Chondrocyte (in vitro differentiated cells): ENCODE data around the gene SGF29. TPM values are rescaled to one million over a fixed set of nuclear protein-coding genes. Genes with fewer than 3 reads are reported as not detected.

Source experiments
- DNase-seq: peaks from one replicate; pipeline ENCODE4 v3.0.0; 2021; ENCODE audit warnings: mixed read lengths, low spot score
- H3K27ac Mint-ChIP-seq: one replicate; pipeline ENCODE4 v1.8.0; 2021; ENCODE audit warnings: mild to moderate bottlenecking, moderate library complexity, mixed read lengths; ENCODE audit not compliant: unreplicated experiment
- H3K27me3 Mint-ChIP-seq: 2 replicates; pipeline ENCODE4 v1.8.0; 2021; ENCODE audit warnings: low read depth, mixed read lengths
- H3K36me3 Mint-ChIP-seq: 2 replicates; pipeline ENCODE4 v1.8.0; 2021; ENCODE audit warnings: low read depth, mixed read lengths
- H3K4me1 Mint-ChIP-seq: 2 replicates; pipeline ENCODE4 v1.8.0; 2021; ENCODE audit warnings: low read depth, mild to moderate bottlenecking, mixed read lengths
- H3K4me3 Mint-ChIP-seq: one replicate; pipeline ENCODE4 v1.8.0; 2021; ENCODE audit warnings: mild to moderate bottlenecking, moderate library complexity, mixed read lengths; ENCODE audit not compliant: unreplicated experiment
- H3K9me3 Mint-ChIP-seq: 2 replicates; pipeline ENCODE4 v1.8.0; 2021; ENCODE audit warnings: low read depth, mixed read lengths
- long read RNA-seq: library from polyadenylated mRNA; stranded (forward); transcript quantifications from one replicate; pipeline ENCODE4 v2.0.0, GENCODE V29; 2021
- total RNA-seq: library from RNA; stranded (reverse); gene quantifications from 3 replicates; pipeline ENCODE4 v1.2.1, GENCODE V29; 2021
- TF ChIP-seq, protein P1 (sequence below): fragments of 200-600 bp; sonication (generic); IDR thresholded peaks from 2 replicates; pipeline ENCODE4 v1.5.0; 2021; ENCODE audit warnings: antibody characterized with exemption, mild to moderate bottlenecking, moderate library complexity

SGF29 gene
- total RNA-seq, result 14.6 to 18.4 TPM (median 17.1 TPM) in 3 replicates
- long read RNA-seq, transcript SGF29-201 (10 exons, 1,153 nt), result major isoform, 6 of 10 reads
- long read RNA-seq, partial matches to known transcripts, result 0 of 10 reads
- long read RNA-seq, other reads (novel, unspliced or antisense), result 4 of 10 reads

DNA sequence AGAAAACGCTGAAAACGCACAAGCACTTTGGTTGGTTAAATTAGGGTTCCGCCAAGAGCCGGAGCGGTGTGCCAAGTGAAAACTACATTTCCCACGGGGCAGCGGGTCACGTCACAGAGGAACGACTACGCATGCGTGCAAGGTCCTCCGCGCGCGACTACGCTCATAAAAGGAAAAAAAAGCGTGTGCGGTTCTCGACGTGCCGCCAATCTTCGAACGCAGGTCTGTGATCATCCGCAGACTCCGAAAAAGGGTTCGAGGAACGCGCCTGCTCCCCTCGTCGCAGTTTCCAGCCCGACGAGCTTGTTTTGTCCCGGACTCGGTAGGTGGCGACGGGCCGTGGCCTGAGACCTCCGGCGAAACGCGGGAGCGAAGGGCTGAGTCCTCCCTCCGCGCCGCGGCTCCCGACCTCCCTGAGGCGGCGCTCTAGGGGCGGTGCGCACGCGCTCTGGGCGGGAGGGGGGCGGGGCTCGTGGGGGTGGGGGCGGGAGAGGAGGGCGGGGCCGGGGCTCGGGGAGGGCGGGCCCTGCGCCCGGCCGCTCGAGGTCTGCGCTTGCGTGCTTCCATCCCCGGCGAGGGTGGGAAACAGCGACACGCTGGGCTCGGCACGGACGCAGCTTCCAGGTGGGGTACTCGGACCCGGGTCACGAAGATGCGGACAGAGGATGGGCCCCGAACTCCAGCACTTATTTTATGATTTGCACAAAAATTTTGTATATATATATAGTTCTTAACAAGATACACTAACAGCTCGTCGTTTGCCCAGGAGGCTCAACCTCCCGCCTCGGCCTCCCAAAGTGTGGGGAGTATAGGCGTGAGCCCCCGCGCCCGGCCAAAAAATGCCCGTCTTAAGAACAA is at the start of gene SGF29:
TSS of gene SGF29 (plus strand) at position 145 of the 858 bp plus-strand sequence. CDS start 27,150 bp downstream, outside the sequence.
- DNase-seq, result peak; percentile 96
- Mint-ChIP-seq H3K27ac (peak within 1 kb of the TSS; percentile 96), H3K9me3 (no peaks in the 10 kb centered on the region), H3K27me3 (no peaks in the 10 kb centered on the region), H3K4me1 (peaks cover 15% of the 10 kb centered on the region), H3K4me3 (peak within 1 kb of the TSS; percentile 89), H3K36me3 (peaks cover 8% of the 10 kb centered on the region)
- TF ChIP-seq, protein P1, sequence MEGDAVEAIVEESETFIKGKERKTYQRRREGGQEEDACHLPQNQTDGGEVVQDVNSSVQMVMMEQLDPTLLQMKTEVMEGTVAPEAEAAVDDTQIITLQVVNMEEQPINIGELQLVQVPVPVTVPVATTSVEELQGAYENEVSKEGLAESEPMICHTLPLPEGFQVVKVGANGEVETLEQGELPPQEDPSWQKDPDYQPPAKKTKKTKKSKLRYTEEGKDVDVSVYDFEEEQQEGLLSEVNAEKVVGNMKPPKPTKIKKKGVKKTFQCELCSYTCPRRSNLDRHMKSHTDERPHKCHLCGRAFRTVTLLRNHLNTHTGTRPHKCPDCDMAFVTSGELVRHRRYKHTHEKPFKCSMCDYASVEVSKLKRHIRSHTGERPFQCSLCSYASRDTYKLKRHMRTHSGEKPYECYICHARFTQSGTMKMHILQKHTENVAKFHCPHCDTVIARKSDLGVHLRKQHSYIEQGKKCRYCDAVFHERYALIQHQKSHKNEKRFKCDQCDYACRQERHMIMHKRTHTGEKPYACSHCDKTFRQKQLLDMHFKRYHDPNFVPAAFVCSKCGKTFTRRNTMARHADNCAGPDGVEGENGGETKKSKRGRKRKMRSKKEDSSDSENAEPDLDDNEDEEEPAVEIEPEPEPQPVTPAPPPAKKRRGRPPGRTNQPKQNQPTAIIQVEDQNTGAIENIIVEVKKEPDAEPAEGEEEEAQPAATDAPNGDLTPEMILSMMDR, result peak; percentile 73

DNA sequence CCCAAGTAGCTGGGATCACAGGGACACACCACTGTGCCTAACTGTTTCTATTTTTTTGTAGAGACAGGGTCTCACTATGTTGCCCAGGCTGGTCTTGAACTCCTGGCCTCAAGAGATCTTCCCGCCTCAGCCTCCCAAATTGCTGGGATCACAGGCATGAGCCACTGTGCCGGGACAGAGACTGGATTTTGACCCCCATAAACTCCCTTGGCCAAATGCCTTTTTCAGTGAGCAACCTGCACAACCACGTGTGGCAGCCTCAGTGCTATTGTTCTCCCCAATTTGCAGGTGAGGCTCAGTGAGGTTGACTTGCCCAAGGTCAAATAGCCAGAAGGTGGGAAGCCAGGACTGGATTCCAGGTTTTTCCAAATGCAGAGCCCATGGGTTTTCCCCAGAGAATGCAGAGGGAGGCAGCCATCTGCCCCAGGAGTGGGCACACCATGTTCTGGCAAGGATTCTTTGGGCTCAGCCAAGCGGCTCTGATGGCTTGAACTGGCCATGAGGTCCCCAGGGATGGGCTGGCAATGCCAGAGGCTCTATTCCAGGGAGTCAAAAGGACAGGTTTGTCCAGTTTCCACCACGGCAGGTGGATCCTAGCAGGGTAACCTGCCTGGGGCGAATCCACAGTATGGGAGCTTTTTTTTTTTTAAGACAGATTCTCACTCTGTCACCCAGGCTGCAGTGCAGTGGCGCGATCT is 48.9 kb upstream of the SGF29 start:
- TF ChIP-seq, protein P1, result no peak
- no peak overlapping the region for H3K4me3 Mint-ChIP-seq
- no peaks in the 10 kb centered on the region for H3K4me1 Mint-ChIP-seq
- DNase-seq, result no peak
- H3K36me3 Mint-ChIP-seq, result no peaks in the 10 kb centered on the region
- H3K27ac Mint-ChIP-seq, result no peak overlapping the region
- H3K9me3 Mint-ChIP-seq, result no peaks in the 10 kb centered on the region
- H3K27me3 Mint-ChIP-seq, result peaks cover 11% of the 10 kb centered on the region

DNA sequence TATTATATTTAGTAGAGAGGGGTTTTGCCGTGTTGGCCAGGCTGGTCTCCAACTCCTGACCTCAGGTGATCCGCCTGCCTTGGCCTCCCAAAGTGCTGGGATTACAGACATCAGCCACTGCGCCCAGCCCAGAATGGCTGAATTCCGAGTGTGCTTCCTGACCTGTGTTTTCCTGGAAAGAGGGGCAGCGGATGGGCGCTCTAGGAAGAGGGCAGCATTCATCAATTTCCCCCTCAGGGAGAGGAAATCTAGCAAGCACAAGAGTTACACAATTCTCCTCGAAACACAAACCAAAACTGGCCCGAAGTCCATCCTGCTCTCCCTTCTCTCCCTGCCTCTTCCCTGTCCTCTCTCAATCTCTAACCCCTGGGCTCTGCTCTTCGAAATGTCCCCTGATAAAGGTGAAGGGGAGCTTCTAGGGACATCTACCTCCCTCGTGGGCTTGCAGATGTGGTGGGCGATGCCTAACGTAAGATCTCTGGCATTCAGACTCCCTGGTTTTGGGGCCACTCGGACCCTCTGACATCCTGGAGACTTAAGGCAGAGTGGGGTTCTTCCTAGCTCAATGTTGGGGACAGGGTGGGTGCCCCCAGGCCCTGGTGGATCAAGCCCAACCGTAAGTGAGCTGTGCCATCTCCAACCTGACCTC is 48.1 kb upstream of the SGF29 start:
- Mint-ChIP-seq H3K27ac (no peak overlapping the region), H3K4me1 (no peaks in the 10 kb centered on the region), H3K4me3 (no peak overlapping the region), H3K27me3 (peaks cover 11% of the 10 kb centered on the region), H3K9me3 (no peaks in the 10 kb centered on the region), H3K36me3 (no peaks in the 10 kb centered on the region)
- DNase-seq, result no peak
- TF ChIP-seq, protein P1, result no peak

DNA sequence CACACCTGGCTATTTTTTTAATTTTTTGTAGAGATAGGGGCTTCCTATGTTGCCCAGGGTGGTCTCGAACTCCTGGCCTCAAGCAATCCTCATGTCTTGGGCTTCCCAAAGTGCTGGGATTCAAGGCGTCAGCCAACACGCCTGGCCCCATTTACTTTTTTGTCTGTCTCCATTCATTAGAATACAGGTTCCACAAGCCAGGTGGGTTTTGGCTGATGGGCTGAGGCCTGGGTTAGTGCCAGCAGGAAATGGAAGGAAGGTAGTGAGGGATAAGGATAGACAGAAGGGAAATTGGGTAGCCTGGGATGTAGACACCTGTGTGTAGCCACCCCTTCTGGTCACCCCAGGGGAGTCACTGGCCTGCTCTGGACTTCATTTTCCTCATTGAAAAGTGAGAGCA is 42.7 kb upstream of the SGF29 start:
- Mint-ChIP-seq H3K36me3 (no peaks in the 10 kb centered on the region), H3K4me3 (no peak overlapping the region), H3K4me1 (peaks cover 7% of the 10 kb centered on the region), H3K27me3 (peaks cover 5% of the 10 kb centered on the region), H3K27ac (no peak overlapping the region), H3K9me3 (no peaks in the 10 kb centered on the region)
- TF ChIP-seq, protein P1, result no peak
- no peak for DNase-seq
